Caco-2 (cell line): ENCODE data around the gene SLC24A4. TPM values are rescaled to one million over a fixed set of nuclear protein-coding genes. Genes with fewer than 3 reads are reported as not detected.

ENCODE experiments used
- BruUV-seq: library from RNA; stranded (reverse); fragments of 400-500 nt; replicated peaks from 2 replicates; lab custom pipeline; 2021; lab: Mats Ljungman, UMichigan
- CTCF ChIA-PET: fragments of 300-600 bp; sonication (Branson Sonifier 250); formaldehyde crosslinking; loops from one replicate; lab custom pipeline; 2022; ENCODE audit warnings: antibody characterized with exemption; lab: Charles Lee
- POLR2A ChIA-PET: fragments of 300-600 bp; sonication (Branson Sonifier 250); formaldehyde crosslinking; loops from one replicate; lab custom pipeline; 2022; ENCODE audit warnings: antibody characterized with exemption; lab: Charles Lee
- DNase-seq, 2 experiments: peaks; one replicate each; pipeline versions ENCODE4 v3.0.0 to v3.0.0-alpha.2; 2020 to 2022
- H3K27me3 ChIP-seq: replicated peaks from 2 replicates; pipeline ENCODE4 v1.6.0; 2011; ENCODE audit warnings: low read length; ENCODE audit not compliant: control insufficient read depth, insufficient read depth
- H3K36me3 ChIP-seq: 2 replicates; pipeline ENCODE4 v1.5.1; 2011; ENCODE audit warnings: low read length; ENCODE audit not compliant: control insufficient read depth, insufficient read depth
- H3K4me1 ChIP-seq: fragments of 250-450 bp; sonication (Bioruptor Pico); 2 replicates; pipeline ENCODE4 v1.5.1; 2020; ENCODE audit warnings: mild to moderate bottlenecking
- H3K4me3 ChIP-seq: 2 replicates; pipeline ENCODE4 v1.5.1; 2011; ENCODE audit warnings: low read depth, mild to moderate bottlenecking, control low read depth, low read length
- H3K9me3 ChIP-seq: fragments of 250-450 bp; sonication (Bioruptor Pico); 2 replicates; pipeline ENCODE4 v1.5.1; 2020; ENCODE audit warnings: mild to moderate bottlenecking, moderate library complexity
- H3K27ac Mint-ChIP-seq: one replicate; pipeline ENCODE4 v1.8.0; 2022; ENCODE audit warnings: mixed read lengths; ENCODE audit not compliant: unreplicated experiment
- H3K27me3 Mint-ChIP-seq: one replicate; pipeline ENCODE4 v1.8.0; 2022; ENCODE audit warnings: mixed read lengths; ENCODE audit not compliant: insufficient read depth, unreplicated experiment
- H3K36me3 Mint-ChIP-seq: one replicate; pipeline ENCODE4 v1.8.0; 2022; ENCODE audit warnings: mild to moderate bottlenecking, mixed read lengths; ENCODE audit not compliant: insufficient read depth, unreplicated experiment
- H3K4me1 Mint-ChIP-seq: one replicate; pipeline ENCODE4 v1.8.0; 2022; ENCODE audit warnings: low read depth, mixed read lengths; ENCODE audit not compliant: unreplicated experiment
- H3K4me3 Mint-ChIP-seq: one replicate; pipeline ENCODE4 v1.8.0; 2022; ENCODE audit warnings: mild to moderate bottlenecking, moderate library complexity, mixed read lengths; ENCODE audit not compliant: unreplicated experiment
- H3K9me3 Mint-ChIP-seq: one replicate; pipeline ENCODE4 v1.8.0; 2022; ENCODE audit warnings: mixed read lengths; ENCODE audit not compliant: unreplicated experiment
- CTCF ChIP-seq, 2 experiments: fragments of 200-600 bp in 1 of 2; IDR thresholded peaks; 1 replicate in 1 of 2; 2 replicates in 1 of 2; pipeline versions ENCODE4 v1.5.1 to v1.8.0; 2011 to 2022; ENCODE audit warnings: antibody characterized with exemption in 1 of 2, control low read depth in 1 of 2, inconsistent platforms in 1 of 2, low read depth in 1 of 2, low read length in 1 of 2, mild to moderate bottlenecking in 1 of 2, moderate library complexity in 1 of 2; ENCODE audit not compliant: insufficient read depth in 1 of 2, severe bottlenecking in 1 of 2, unreplicated experiment in 1 of 2
- intact Hi-C: fragments of 100-400 bp; cut with micrococcal nuclease; formaldehyde crosslinking; loops from one replicate; pipeline ENCODE4 v1.10.0; 2022; ENCODE audit not compliant: unreplicated experiment
- total RNA-seq: library from RNA; stranded (reverse); gene quantifications from 2 replicates; pipeline ENCODE4 v1.2.3, GENCODE V29; 2022

The SLC24A4 gene
- total RNA-seq, 1 experiment from 2014 or later: not detected

DNA sequence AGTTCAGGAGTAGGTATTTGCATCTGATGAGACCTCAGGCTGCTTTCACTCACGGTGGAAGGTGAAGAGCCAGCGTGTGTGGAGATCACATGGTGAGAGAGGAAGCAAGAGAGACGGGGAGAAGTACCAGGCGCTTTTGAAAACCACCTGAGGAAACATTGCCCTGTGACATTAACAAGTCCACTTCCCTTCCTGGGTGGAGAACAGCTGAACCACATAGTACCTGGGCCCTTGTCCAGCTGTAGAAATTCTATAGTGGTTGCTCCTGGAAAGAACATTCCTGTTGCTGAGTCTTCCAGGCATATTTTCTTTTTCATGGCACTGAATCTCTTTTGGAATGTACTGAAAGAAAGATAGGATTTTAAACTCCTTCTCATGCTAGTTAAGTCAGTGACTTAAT is 103.3 kb downstream of the SLC24A4 start:
- H3K4me1 ChIP-seq: no peaks in the 10 kb centered on the region
- no peak overlapping the region for H3K4me3 Mint-ChIP-seq
- no peak for DNase-seq
- ChIA-PET POLR2A (no interaction called here), CTCF (no interaction called here)
- H3K27me3 Mint-ChIP-seq: no peaks in the 10 kb centered on the region
- no peaks in the 10 kb centered on the region for H3K9me3 ChIP-seq
- intact Hi-C loops: no loop called here
- H3K4me1 Mint-ChIP-seq: peaks cover 6% of the 10 kb centered on the region
- no TSS peak for BruUV-seq
- no peaks in the 10 kb centered on the region for H3K27me3 ChIP-seq
- H3K9me3 Mint-ChIP-seq: peaks cover 13% of the 10 kb centered on the region
- no peaks in the 10 kb centered on the region for H3K36me3 ChIP-seq
- no peak overlapping the region for H3K4me3 ChIP-seq
- H3K36me3 Mint-ChIP-seq: no peaks in the 10 kb centered on the region
- no peak overlapping the region for H3K27ac Mint-ChIP-seq
- TF ChIP-seq CTCF (IDR thresholded peaks at IDR 0.05; ENCODE audit: insufficient read depth in 1 of 2, low read depth in 1 of 2, low read length in 1 of 2, severe bottlenecking in 1 of 2, unreplicated experiment in 1 of 2): no peak

- Histone ChIP-seq H3K36me3 (no peaks in the 10 kb centered on the region), H3K27me3 (no peaks in the 10 kb centered on the region), H3K4me3 (no peak overlapping the region), H3K9me3 (no peaks in the 10 kb centered on the region), H3K4me1 (no peaks in the 10 kb centered on the region)
- POLR2A ChIA-PET: no interaction called here
- TF ChIP-seq CTCF (IDR thresholded peaks at IDR 0.05; ENCODE audit: insufficient read depth in 1 of 2, low read depth in 1 of 2, low read length in 1 of 2, severe bottlenecking in 1 of 2, unreplicated experiment in 1 of 2): no peak
- DNase-seq: no peak
- intact Hi-C loops: no loop called here
- Mint-ChIP-seq H3K27ac (no peak overlapping the region), H3K36me3 (no peaks in the 10 kb centered on the region), H3K4me3 (no peak overlapping the region), H3K9me3 (peaks cover 13% of the 10 kb centered on the region), H3K27me3 (no peaks in the 10 kb centered on the region), H3K4me1 (peaks cover 6% of the 10 kb centered on the region)
- CTCF ChIA-PET: no interaction called here
- BruUV-seq: no TSS peak
Observed at GRCh38 chr14:92427096-92427495, 104.1 kb downstream of the SLC24A4 start.

- Histone ChIP-seq H3K4me3 (no peak overlapping the region), H3K4me1 (no peaks in the 10 kb centered on the region), H3K9me3 (no peaks in the 10 kb centered on the region), H3K36me3 (no peaks in the 10 kb centered on the region), H3K27me3 (no peaks in the 10 kb centered on the region)
- intact Hi-C loops: no loop called here
- H3K27ac Mint-ChIP-seq: no peak overlapping the region
- H3K4me3 Mint-ChIP-seq: no peak overlapping the region
- no TSS peak for BruUV-seq
- DNase-seq: no peak
- H3K9me3 Mint-ChIP-seq: no peaks in the 10 kb centered on the region
- H3K36me3 Mint-ChIP-seq: no peaks in the 10 kb centered on the region
- H3K27me3 Mint-ChIP-seq: no peaks in the 10 kb centered on the region
- ChIA-PET POLR2A (no interaction called here), CTCF (no interaction called here)
- no peak for TF ChIP-seq CTCF (IDR thresholded peaks at IDR 0.05; ENCODE audit: insufficient read depth in 1 of 2, low read depth in 1 of 2, low read length in 1 of 2, severe bottlenecking in 1 of 2, unreplicated experiment in 1 of 2)
- no peaks in the 10 kb centered on the region for H3K4me1 Mint-ChIP-seq
Observed at GRCh38 chr14:92430686-92431085, 107.7 kb downstream of the SLC24A4 start.
